ENCODE measurements around the gene VGLL4.

Gene VGLL4

DNA sequence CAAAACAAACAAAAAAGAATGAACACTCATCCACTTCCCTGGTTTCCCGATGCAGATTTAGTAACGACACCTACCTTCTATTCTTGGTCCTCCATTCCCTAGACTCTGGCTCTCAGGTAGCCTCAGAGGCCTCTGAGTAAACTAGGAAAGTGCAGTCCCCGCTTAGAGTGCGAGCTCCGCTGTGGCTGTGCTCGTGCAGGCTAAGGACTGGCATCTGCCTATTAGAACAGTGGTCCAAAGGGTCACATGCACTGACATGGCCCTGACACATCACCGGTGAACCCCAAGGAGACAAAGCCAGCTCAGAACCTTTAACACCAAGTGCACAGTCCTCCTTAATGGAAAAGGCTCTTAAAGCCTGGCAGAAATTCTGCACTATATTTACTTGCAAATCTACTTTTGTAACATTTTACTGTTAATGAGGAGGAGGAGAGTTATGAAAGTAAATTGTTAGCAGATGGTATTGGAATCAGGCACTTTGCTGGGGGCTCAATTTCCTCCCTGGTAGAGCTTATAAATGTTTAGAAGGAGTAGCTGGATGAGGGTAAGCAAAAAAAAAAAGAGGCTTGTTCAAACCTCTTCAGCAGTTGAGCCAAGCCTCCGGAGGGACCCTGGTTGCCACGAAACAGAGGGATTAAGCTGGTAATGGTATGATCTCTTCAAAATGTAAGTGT lies 31.1 kb downstream of the VGLL4 start:
- Histone ChIP-seq H3K4me3 (ENCODE audit: low read length) (no peak overlapping the region), H3K4me1 (ENCODE audit: control insufficient read depth, low read depth, low read length) (peaks cover 15% of the 10 kb centered on the region)

DNA sequence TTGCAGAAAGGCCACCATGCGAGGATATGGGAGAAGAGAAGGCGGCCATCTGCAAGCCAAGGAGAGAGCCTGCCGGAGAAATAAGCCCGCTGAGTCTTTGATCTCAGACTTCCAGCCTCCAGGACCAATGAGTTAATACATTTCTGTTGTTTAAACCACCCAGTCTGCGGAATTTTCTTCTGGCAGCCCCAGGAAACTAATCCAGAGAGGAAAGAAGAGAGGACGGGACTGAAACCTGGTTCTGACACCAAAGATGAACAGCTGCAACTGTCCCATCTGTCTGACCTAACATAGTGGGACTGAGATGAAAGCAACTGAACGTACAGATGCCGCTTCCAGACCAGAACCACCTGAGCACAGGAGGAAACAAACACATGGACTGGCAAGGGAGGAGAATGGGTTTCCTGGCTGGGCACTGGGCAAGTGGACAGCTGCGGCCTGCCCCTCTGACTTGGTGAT lies 32.3 kb downstream of the VGLL4 start:
- Histone ChIP-seq H2BK5ac (ENCODE audit: low read length) (no peak overlapping the region), H3K4me3 (ENCODE audit: low read length) (no peak overlapping the region), H3K23ac (ENCODE audit: low read length) (no peak overlapping the region), H4K8ac (ENCODE audit: low read depth, low read length) (no peak overlapping the region), H3K27me3 (ENCODE audit: insufficient read depth, low read length, poor library complexity) (no peaks in the 10 kb centered on the region), H3K4me2 (ENCODE audit: low read length) (no peak overlapping the region), H3K4ac (ENCODE audit: low read depth, low read length) (no peak overlapping the region), H3K9ac (ENCODE audit: low read length) (no peak overlapping the region), H4K5ac (ENCODE audit: low read length) (no peak overlapping the region), H3K18ac (ENCODE audit: low read length) (no peak overlapping the region), H3K79me2 (ENCODE audit: control insufficient read depth, insufficient read depth, low read length) (peaks cover 61% of the 10 kb centered on the region), H3K36me3 (ENCODE audit: control insufficient read depth, insufficient read depth, low read length) (no peaks in the 10 kb centered on the region), H2AK5ac (ENCODE audit: low read length) (no peak overlapping the region), H3K4me1 (ENCODE audit: control insufficient read depth, low read depth, low read length) (peaks cover 15% of the 10 kb centered on the region), H2BK120ac (ENCODE audit: low read depth, low read length) (no peak overlapping the region), H3K56ac (ENCODE audit: low read length) (no peak overlapping the region), H3K27ac (ENCODE audit: low read depth, low read length) (no peak overlapping the region), H2BK15ac (replicated peaks; ENCODE audit: low read depth) (no peak overlapping the region), H3K79me1 (ENCODE audit: low read length) (peaks cover 31% of the 10 kb centered on the region)
- DNase-seq: no peak
- WGBS (ENCODE audit: extremely low coverage, insufficient coverage, low lambda C conversion rate): no CpG with 5 or more reads among the region's 9 CpGs

More for the DNA sequence above, 31.1 kb downstream of the VGLL4 start:
- no peak for DNase-seq
- WGBS (ENCODE audit: extremely low coverage, insufficient coverage, low lambda C conversion rate): no CpG with 5 or more reads among the region's 9 CpGs
- Histone ChIP-seq H3K4me2 (ENCODE audit: low read length) (no peak overlapping the region), H3K79me2 (ENCODE audit: control insufficient read depth, insufficient read depth, low read length) (peaks cover 62% of the 10 kb centered on the region), H3K9ac (ENCODE audit: low read length) (no peak overlapping the region), H3K18ac (ENCODE audit: low read length) (no peak overlapping the region), H2AK5ac (ENCODE audit: low read length) (no peak overlapping the region), H4K8ac (ENCODE audit: low read depth, low read length) (no peak overlapping the region), H3K56ac (ENCODE audit: low read length) (peak overlapping the region; percentile 10), H3K27me3 (ENCODE audit: insufficient read depth, low read length, poor library complexity) (no peaks in the 10 kb centered on the region), H3K36me3 (ENCODE audit: control insufficient read depth, insufficient read depth, low read length) (no peaks in the 10 kb centered on the region), H3K79me1 (ENCODE audit: low read length) (peaks cover 33% of the 10 kb centered on the region), H3K23ac (ENCODE audit: low read length) (no peak overlapping the region), H2BK15ac (replicated peaks; ENCODE audit: low read depth) (no peak overlapping the region), H3K27ac (ENCODE audit: low read depth, low read length) (no peak overlapping the region), H2BK5ac (ENCODE audit: low read length) (no peak overlapping the region), H3K4ac (ENCODE audit: low read depth, low read length) (no peak overlapping the region), H2BK120ac (ENCODE audit: low read depth, low read length) (no peak overlapping the region), H4K5ac (ENCODE audit: low read length) (no peak overlapping the region)

DNA sequence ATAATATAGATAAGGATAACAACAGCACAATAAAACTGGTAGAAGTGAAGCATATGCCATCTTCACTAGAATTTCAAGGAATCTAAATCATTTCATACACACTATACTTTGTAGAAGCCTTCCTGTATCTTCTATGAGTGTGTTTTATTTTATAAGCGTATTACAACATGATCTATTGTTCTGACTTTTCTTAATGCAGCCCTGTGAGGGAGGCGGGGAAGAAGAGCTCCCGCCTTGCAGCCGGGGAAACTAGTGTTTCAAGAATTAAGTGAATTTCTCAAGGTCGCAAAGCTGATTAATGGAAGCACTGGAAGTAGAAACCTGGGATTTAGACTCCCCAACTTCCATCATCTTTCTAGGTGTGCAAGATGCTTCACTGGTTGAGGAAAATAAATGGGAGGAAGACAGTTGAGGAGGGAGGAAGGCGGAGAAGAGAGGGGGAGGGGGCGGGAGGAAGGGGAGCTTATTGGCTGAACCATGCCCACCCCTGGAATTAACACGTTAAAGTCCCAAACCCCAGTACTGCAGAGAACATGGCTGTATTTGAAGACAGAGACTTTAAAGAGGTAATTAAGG lies 32.9 kb downstream of the VGLL4 start:
- Histone ChIP-seq H3K4me3 (ENCODE audit: low read length) (no peak overlapping the region), H3K36me3 (ENCODE audit: control insufficient read depth, insufficient read depth, low read length) (no peaks in the 10 kb centered on the region), H3K4me2 (ENCODE audit: low read length) (no peak overlapping the region), H3K4me1 (ENCODE audit: control insufficient read depth, low read depth, low read length) (peaks cover 10% of the 10 kb centered on the region), H3K56ac (ENCODE audit: low read length) (no peak overlapping the region), H4K5ac (ENCODE audit: low read length) (no peak overlapping the region), H3K79me1 (ENCODE audit: low read length) (peaks cover 30% of the 10 kb centered on the region), H2BK120ac (ENCODE audit: low read depth, low read length) (no peak overlapping the region), H2AK5ac (ENCODE audit: low read length) (no peak overlapping the region), H3K23ac (ENCODE audit: low read length) (no peak overlapping the region), H3K79me2 (ENCODE audit: control insufficient read depth, insufficient read depth, low read length) (peaks cover 60% of the 10 kb centered on the region), H4K8ac (ENCODE audit: low read depth, low read length) (no peak overlapping the region), H3K18ac (ENCODE audit: low read length) (no peak overlapping the region), H3K27me3 (ENCODE audit: insufficient read depth, low read length, poor library complexity) (no peaks in the 10 kb centered on the region), H2BK5ac (ENCODE audit: low read length) (no peak overlapping the region), H2BK15ac (replicated peaks; ENCODE audit: low read depth) (no peak overlapping the region), H3K4ac (ENCODE audit: low read depth, low read length) (no peak overlapping the region), H3K27ac (ENCODE audit: low read depth, low read length) (no peak overlapping the region), H3K9ac (ENCODE audit: low read length) (no peak overlapping the region)
- DNase-seq: no peak
- WGBS (ENCODE audit: extremely low coverage, insufficient coverage, low lambda C conversion rate): no CpG with 5 or more reads among the region's 8 CpGs

DNA sequence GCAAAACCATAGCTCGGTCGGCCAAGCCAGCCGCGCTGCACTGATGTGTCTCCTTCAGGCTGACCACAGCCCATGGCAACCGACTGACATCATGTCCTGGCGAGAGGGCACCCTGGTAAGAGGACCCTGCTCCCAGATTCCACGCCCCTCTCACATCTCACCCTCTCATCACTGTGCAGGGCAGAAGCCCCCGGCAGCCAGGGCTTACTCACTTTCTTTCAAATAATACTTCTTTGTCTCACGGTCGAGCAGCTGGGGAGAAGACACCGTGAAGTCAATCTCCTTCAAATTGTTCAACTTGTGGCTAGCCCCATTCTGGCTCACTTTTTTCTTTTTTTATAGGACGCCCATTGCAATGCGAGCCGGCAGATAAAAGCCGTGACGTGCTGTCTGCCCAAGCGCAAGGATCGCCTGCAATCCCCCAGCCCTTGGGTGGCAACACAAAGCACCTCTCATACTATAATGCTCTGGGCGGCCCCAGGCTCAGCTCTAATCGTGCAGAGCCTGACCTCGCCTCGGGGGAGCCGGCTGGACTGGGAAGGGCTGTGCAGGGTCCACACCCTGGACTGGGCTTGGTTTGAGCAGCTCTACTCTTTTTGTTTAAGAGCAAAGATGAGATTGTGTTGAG lies 33.6 kb downstream of the VGLL4 start:
- DNase-seq: no peak
- H3K79me2 ChIP-seq (ENCODE audit: control insufficient read depth, insufficient read depth, low read length): peaks cover 60% of the 10 kb centered on the region
- no peak overlapping the region for H3K18ac ChIP-seq (ENCODE audit: low read length)
- no peak overlapping the region for H3K9ac ChIP-seq (ENCODE audit: low read length)
- H3K4me1 ChIP-seq (ENCODE audit: control insufficient read depth, low read depth, low read length): peaks cover 13% of the 10 kb centered on the region
- peak overlapping the region; percentile 69 for H3K23ac ChIP-seq (ENCODE audit: low read length)
- no peak overlapping the region for H4K8ac ChIP-seq (ENCODE audit: low read depth, low read length)
- no peak overlapping the region for H3K4me2 ChIP-seq (ENCODE audit: low read length)
- no peak overlapping the region for H3K56ac ChIP-seq (ENCODE audit: low read length)
- no CpG with 5 or more reads among the region's 23 CpGs for WGBS (ENCODE audit: extremely low coverage, insufficient coverage, low lambda C conversion rate)
- no peak overlapping the region for H3K27ac ChIP-seq (ENCODE audit: low read depth, low read length)
- peaks cover 31% of the 10 kb centered on the region for H3K79me1 ChIP-seq (ENCODE audit: low read length)
- no peak overlapping the region for H2BK15ac ChIP-seq (replicated peaks; ENCODE audit: low read depth)
- no peak overlapping the region for H2AK5ac ChIP-seq (ENCODE audit: low read length)
- H3K4ac ChIP-seq (ENCODE audit: low read depth, low read length): no peak overlapping the region
- no peak overlapping the region for H4K5ac ChIP-seq (ENCODE audit: low read length)
- H2BK5ac ChIP-seq (ENCODE audit: low read length): no peak overlapping the region
- H2BK120ac ChIP-seq (ENCODE audit: low read depth, low read length): no peak overlapping the region
- no peaks in the 10 kb centered on the region for H3K27me3 ChIP-seq (ENCODE audit: insufficient read depth, low read length, poor library complexity)
- H3K36me3 ChIP-seq (ENCODE audit: control insufficient read depth, insufficient read depth, low read length): no peaks in the 10 kb centered on the region
- H3K4me3 ChIP-seq (ENCODE audit: low read length): no peak overlapping the region

DNA sequence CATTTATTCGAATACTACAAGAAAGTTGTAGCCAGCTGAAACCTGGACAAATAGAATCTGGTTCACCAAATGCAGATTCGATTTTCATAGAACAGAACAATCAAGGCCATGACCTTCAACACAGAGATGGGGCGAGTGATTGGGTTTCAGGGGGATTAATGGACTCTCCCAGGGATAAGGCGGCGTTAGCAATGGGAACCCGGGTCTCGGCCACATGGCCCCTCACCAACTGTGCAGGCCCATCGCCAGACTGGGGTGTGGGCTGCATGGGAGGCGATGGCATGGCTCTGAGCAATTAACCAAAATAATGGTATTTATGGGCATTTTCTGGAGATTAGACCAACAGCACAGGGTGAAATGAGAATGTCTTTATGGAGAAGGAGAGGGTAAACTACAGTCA lies 34.2 kb downstream of the VGLL4 start:
- H3K79me2 ChIP-seq (ENCODE audit: control insufficient read depth, insufficient read depth, low read length): peaks cover 56% of the 10 kb centered on the region
- no peak overlapping the region for H2BK15ac ChIP-seq (replicated peaks; ENCODE audit: low read depth)
- no peak overlapping the region for H2AK5ac ChIP-seq (ENCODE audit: low read length)
- H3K4me1 ChIP-seq (ENCODE audit: control insufficient read depth, low read depth, low read length): peaks cover 11% of the 10 kb centered on the region
- H3K56ac ChIP-seq (ENCODE audit: low read length): no peak overlapping the region
- no peak overlapping the region for H3K27ac ChIP-seq (ENCODE audit: low read depth, low read length)
- H3K23ac ChIP-seq (ENCODE audit: low read length): no peak overlapping the region
- no peak overlapping the region for H4K5ac ChIP-seq (ENCODE audit: low read length)
- no peak overlapping the region for H2BK5ac ChIP-seq (ENCODE audit: low read length)
- H3K4ac ChIP-seq (ENCODE audit: low read depth, low read length): no peak overlapping the region
- H4K8ac ChIP-seq (ENCODE audit: low read depth, low read length): no peak overlapping the region
- no peak overlapping the region for H3K18ac ChIP-seq (ENCODE audit: low read length)
- H3K9ac ChIP-seq (ENCODE audit: low read length): no peak overlapping the region
- peaks cover 28% of the 10 kb centered on the region for H3K79me1 ChIP-seq (ENCODE audit: low read length)
- WGBS (ENCODE audit: extremely low coverage, insufficient coverage, low lambda C conversion rate): no CpG with 5 or more reads among the region's 9 CpGs
- no peak overlapping the region for H3K4me2 ChIP-seq (ENCODE audit: low read length)
- no peak overlapping the region for H2BK120ac ChIP-seq (ENCODE audit: low read depth, low read length)
- no peaks in the 10 kb centered on the region for H3K27me3 ChIP-seq (ENCODE audit: insufficient read depth, low read length, poor library complexity)
- H3K36me3 ChIP-seq (ENCODE audit: control insufficient read depth, insufficient read depth, low read length): no peaks in the 10 kb centered on the region
- H3K4me3 ChIP-seq (ENCODE audit: low read length): no peak overlapping the region
- no peak for DNase-seq

Data from mesendoderm (in vitro differentiated cells).